ENCODE data around the gene ZDHHC5.

DNA sequence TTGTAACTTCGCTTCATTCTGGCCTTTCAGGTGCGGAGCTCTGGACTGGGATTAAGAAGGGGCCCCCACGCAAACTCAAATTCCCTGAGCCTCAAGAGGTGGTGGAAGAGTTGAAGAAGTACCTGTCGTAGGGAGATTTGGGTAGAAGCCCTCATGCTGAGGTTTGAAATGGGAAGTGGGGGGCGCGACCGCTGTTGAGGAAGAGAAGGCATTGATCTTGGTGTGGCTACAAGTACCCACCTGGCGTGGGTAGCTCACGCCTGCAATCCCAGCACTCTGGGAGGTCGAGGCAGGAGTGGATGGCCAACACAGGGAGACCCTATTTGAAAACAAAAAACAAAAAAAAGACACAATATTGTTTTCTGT, 74.2 kb downstream of the ZDHHC5 start:
- TF ChIP-seq, protein P1, sequence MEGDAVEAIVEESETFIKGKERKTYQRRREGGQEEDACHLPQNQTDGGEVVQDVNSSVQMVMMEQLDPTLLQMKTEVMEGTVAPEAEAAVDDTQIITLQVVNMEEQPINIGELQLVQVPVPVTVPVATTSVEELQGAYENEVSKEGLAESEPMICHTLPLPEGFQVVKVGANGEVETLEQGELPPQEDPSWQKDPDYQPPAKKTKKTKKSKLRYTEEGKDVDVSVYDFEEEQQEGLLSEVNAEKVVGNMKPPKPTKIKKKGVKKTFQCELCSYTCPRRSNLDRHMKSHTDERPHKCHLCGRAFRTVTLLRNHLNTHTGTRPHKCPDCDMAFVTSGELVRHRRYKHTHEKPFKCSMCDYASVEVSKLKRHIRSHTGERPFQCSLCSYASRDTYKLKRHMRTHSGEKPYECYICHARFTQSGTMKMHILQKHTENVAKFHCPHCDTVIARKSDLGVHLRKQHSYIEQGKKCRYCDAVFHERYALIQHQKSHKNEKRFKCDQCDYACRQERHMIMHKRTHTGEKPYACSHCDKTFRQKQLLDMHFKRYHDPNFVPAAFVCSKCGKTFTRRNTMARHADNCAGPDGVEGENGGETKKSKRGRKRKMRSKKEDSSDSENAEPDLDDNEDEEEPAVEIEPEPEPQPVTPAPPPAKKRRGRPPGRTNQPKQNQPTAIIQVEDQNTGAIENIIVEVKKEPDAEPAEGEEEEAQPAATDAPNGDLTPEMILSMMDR (IDR thresholded peaks at IDR 0.05) = no peak
- TF ChIP-seq EZH2 (IDR thresholded peaks at IDR 0.05; ENCODE audit: borderline replicate concordance, insufficient read depth, low read depth, low read length, poor library complexity, severe bottlenecking) = no peak
